GM19438 (cell line): Measurements from ENCODE around the gene NOB1.

Experiments used
- ATAC-seq: cut with Tn5 transposase; IDR thresholded peaks from one replicate; pipeline ENCODE4 v1.9.1; 2021; ENCODE audit warnings: low read depth; ENCODE audit not compliant: unreplicated experiment

NOB1 gene

DNA sequence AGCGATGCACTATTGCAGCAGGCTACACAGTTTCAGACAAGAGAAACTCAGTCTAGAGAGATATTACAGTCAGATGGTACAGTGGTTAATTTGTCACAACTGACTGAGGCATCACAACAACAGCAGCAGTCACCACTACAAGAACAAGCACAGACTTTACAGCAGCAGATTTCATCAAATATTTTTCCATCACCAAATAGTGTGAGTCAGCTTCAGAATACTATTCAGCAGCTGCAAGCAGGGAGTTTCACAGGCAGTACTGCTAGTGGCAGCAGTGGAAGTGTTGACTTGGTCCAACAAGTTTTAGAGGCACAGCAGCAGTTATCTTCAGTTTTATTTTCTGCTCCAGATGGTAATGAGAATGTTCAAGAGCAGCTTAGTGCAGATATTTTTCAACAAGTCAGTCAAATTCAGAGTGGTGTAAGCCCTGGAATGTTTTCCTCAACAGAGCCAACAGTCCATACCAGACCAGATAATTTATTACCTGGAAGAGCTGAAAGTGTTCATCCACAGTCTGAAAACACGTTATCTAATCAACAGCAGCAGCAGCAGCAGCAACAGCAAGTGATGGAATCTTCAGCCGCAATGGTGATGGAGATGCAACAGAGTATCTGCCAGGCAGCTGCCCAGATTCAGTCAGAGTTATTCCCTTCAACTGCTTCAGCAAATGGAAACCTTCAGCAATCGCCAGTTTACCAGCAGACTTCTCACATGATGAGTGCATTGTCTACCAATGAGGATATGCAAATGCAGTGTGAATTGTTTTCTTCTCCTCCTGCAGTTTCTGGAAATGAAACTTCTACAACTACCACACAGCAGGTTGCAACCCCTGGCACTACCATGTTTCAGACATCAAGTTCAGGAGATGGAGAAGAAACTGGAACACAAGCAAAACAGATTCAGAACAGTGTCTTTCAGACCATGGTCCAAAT, 62.5 kb downstream of the NOB1 start:
- no peak for ATAC-seq
